MM.1S (cell line): ENCODE data around the gene PNPLA5.

Experiments used
- CTCF ChIP-seq: fragments of 300-600 bp; sonication (generic); IDR thresholded peaks from 2 replicates; pipeline ENCODE4 v1.5.1; 2016; ENCODE audit warnings: antibody characterized with exemption, low read length, mixed read lengths
- EZH2 ChIP-seq: fragments of 300-600 bp; sonication (generic); optimal IDR thresholded peaks from 2 replicates; pipeline ENCODE3; 2017; ENCODE audit warnings: low read depth, mild to moderate bottlenecking, antibody characterized with exemption, low read length, mixed read lengths

GRCh38 chr22:43880541-43880991 is 11.2 kb downstream of the PNPLA5 start:
- no peak for TF ChIP-seq CTCF
- TF ChIP-seq EZH2: no peak
